ENCODE data around the gene UBASH3A. TPM values are rescaled to one million over a fixed set of nuclear protein-coding genes. Genes with fewer than 3 reads are reported as not detected.

The UBASH3A gene
- polyA plus RNA-seq, 1 of the 3 experiments (the other 2 are of a cell fraction), result not detected

DNA sequence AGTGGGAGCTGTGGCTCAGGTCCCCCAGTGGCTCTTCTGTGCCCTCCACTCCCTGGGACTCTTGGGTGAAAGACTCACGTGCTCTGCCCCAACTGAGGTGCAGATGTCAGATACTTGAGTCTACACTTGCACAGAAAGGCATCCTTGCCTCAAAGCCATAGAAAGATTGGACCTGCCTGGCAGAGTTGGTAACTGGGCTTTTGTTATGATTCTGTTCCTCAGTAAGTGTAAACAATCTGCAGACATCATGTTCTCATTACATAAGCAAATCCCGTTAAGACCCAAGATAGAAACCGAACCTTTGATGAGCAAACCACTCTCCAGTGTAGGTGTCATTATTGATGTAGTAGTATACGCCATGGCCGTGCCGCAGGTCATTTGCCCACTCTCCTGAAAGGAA, 82.4 kb downstream of the UBASH3A start:
- no peak overlapping the region for H3K27ac ChIP-seq (ENCODE audit: low read depth in 2 of 2, low read length in 1 of 2)
- WGBS (ENCODE audit: low lambda C conversion rate), result 72% methylated on average over 6 of the region's 6 CpGs
- H3K36me3 ChIP-seq (replicated peaks in 1 of 2; ENCODE audit: control insufficient read depth in 1 of 2, insufficient read depth in 2 of 2, low read length in 1 of 2), result no peaks in the 10 kb centered on the region
- peaks cover 0 to 1% of the 10 kb centered on the region in 2 experiments; a peak in 2 of 4 replicates for H3K4me1 ChIP-seq (ENCODE audit: control insufficient read depth in 1 of 2, insufficient read depth in 2 of 2, low read depth in 1 of 2, low read length in 1 of 2)
- ChIA-PET CTCF (interaction anchor here (1.1 kb wide), 1 partner anchor 43 kb away, joined by 3 read pairs; no protein-coding TSS in a partner anchor), POLR2A (no interaction called here)
- H3F3A ChIP-seq (replicated peaks; ENCODE audit: insufficient read depth), result no peaks in the 10 kb centered on the region
- TF ChIP-seq RFX5 (IDR thresholded peaks at IDR 0.05; ENCODE audit: low read length) (no peak), SMC3 (IDR thresholded peaks at IDR 0.05; ENCODE audit: low read depth, low read length) (no peak), TCF12 (IDR thresholded peaks at IDR 0.05) (no peak), FOXM1 (IDR thresholded peaks at IDR 0.05; ENCODE audit: low read depth) (no peak), EP300 (IDR thresholded peaks at IDR 0.05; ENCODE audit: borderline replicate concordance in 1 of 2, low read depth in 1 of 2, low read length in 1 of 2) (no peak), CHD2 (IDR thresholded peaks at IDR 0.05; ENCODE audit: low read length, partially characterized antibody) (no peak), NRF1 (IDR thresholded peaks at IDR 0.05; ENCODE audit: low read depth, low read length) (no peak), FOXJ3 (CRISPR knock-in tag; IDR thresholded peaks at IDR 0.05) (no peak), RXRA (IDR thresholded peaks at IDR 0.05; ENCODE audit: borderline replicate concordance, low read depth) (no peak), TAF1 (IDR thresholded peaks at IDR 0.05; ENCODE audit: borderline replicate concordance, low read depth, low read length) (no peak), MEF2A (IDR thresholded peaks at IDR 0.05; ENCODE audit: borderline replicate concordance, low read depth) (no peak)
- TF ChIP-seq, protein P1, sequence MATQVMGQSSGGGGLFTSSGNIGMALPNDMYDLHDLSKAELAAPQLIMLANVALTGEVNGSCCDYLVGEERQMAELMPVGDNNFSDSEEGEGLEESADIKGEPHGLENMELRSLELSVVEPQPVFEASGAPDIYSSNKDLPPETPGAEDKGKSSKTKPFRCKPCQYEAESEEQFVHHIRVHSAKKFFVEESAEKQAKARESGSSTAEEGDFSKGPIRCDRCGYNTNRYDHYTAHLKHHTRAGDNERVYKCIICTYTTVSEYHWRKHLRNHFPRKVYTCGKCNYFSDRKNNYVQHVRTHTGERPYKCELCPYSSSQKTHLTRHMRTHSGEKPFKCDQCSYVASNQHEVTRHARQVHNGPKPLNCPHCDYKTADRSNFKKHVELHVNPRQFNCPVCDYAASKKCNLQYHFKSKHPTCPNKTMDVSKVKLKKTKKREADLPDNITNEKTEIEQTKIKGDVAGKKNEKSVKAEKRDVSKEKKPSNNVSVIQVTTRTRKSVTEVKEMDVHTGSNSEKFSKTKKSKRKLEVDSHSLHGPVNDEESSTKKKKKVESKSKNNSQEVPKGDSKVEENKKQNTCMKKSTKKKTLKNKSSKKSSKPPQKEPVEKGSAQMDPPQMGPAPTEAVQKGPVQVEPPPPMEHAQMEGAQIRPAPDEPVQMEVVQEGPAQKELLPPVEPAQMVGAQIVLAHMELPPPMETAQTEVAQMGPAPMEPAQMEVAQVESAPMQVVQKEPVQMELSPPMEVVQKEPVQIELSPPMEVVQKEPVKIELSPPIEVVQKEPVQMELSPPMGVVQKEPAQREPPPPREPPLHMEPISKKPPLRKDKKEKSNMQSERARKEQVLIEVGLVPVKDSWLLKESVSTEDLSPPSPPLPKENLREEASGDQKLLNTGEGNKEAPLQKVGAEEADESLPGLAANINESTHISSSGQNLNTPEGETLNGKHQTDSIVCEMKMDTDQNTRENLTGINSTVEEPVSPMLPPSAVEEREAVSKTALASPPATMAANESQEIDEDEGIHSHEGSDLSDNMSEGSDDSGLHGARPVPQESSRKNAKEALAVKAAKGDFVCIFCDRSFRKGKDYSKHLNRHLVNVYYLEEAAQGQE (IDR thresholded peaks at IDR 0.05; ENCODE audit: low read depth, low read length), result no peak
- TF ChIP-seq, protein P2, sequence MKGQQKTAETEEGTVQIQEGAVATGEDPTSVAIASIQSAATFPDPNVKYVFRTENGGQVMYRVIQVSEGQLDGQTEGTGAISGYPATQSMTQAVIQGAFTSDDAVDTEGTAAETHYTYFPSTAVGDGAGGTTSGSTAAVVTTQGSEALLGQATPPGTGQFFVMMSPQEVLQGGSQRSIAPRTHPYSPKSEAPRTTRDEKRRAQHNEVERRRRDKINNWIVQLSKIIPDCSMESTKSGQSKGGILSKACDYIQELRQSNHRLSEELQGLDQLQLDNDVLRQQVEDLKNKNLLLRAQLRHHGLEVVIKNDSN (IDR thresholded peaks at IDR 0.05; ENCODE audit: borderline replicate concordance, low read depth), result no peak
- DNase-seq, result no peak
- no peak overlapping the region for H3K4me3 ChIP-seq (ENCODE audit: low read depth in 2 of 2, low read length in 1 of 2)
- H3K4me2 ChIP-seq, result no peak overlapping the region
- no peaks in the 10 kb centered on the region; the same call in 1 of the 2 replicates for H3K27me3 ChIP-seq (ENCODE audit: insufficient read depth)
- H3K9ac ChIP-seq, result no peak overlapping the region
- no peak overlapping the region for H2AFZ ChIP-seq (ENCODE audit: low read depth)
- H4K20me1 ChIP-seq (ENCODE audit: insufficient read depth), result no peaks in the 10 kb centered on the region
- H3K79me2 ChIP-seq (ENCODE audit: insufficient read depth), result no peaks in the 10 kb centered on the region
- H3K9me2 ChIP-seq, result no peaks in the 10 kb centered on the region; the same call in 1 of the 2 replicates
- H3K9me3 ChIP-seq, result no peaks in the 10 kb centered on the region

DNA sequence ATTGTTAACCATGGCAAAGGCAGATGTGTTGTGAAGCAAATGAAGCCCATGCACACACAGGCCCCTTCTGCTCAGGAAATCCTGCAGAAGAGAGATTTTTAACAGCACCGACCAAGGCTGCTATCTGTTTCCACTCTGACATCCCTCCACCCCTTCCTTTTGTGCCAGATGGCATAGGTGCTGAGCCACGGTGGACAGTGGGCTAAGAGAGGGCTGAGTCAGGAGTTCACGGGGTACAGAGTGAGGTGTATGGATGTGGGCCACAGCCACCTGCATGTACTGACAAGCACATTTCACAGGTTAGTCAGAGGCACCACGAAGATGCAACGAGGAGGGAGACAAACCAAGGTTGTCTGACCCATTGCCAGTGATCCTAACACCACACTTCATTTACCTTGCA, 82.8 kb downstream of the UBASH3A start:
- no peaks in the 10 kb centered on the region for H3F3A ChIP-seq (replicated peaks; ENCODE audit: insufficient read depth)
- no peak overlapping the region for H3K4me3 ChIP-seq (ENCODE audit: low read depth in 2 of 2, low read length in 1 of 2)
- no peak overlapping the region for H3K27ac ChIP-seq (ENCODE audit: low read depth in 2 of 2, low read length in 1 of 2)
- no peaks in the 10 kb centered on the region for H3K79me2 ChIP-seq (ENCODE audit: insufficient read depth)
- H3K4me2 ChIP-seq, result no peak overlapping the region
- H3K9ac ChIP-seq, result no peak overlapping the region
- ChIA-PET POLR2A (no interaction called here), CTCF (no interaction called here)
- peaks cover 0 to 3% of the 10 kb centered on the region in 2 experiments; a peak in 2 of 4 replicates for H3K4me1 ChIP-seq (ENCODE audit: control insufficient read depth in 1 of 2, insufficient read depth in 2 of 2, low read depth in 1 of 2, low read length in 1 of 2)
- H3K27me3 ChIP-seq (ENCODE audit: insufficient read depth), result no peaks in the 10 kb centered on the region; the same call in 1 of the 2 replicates
- no peak overlapping the region for H2AFZ ChIP-seq (ENCODE audit: low read depth)
- H4K20me1 ChIP-seq (ENCODE audit: insufficient read depth), result no peaks in the 10 kb centered on the region
- no peaks in the 10 kb centered on the region for H3K36me3 ChIP-seq (replicated peaks in 1 of 2; ENCODE audit: control insufficient read depth in 1 of 2, insufficient read depth in 2 of 2, low read length in 1 of 2)
- 19% methylated on average over 5 of the region's 5 CpGs for WGBS (ENCODE audit: low lambda C conversion rate)
- H3K9me2 ChIP-seq, result no peaks in the 10 kb centered on the region; the same call in 1 of the 2 replicates
- no peak for DNase-seq
- H3K9me3 ChIP-seq, result no peaks in the 10 kb centered on the region
- TF ChIP-seq RCOR1 (IDR thresholded peaks at IDR 0.05; ENCODE audit: low read length), result no peak
- no peak for TF ChIP-seq NFIC (IDR thresholded peaks at IDR 0.05; ENCODE audit: borderline replicate concordance)
- TF ChIP-seq SMC3 (IDR thresholded peaks at IDR 0.05; ENCODE audit: low read depth, low read length), result no peak
- no peak for TF ChIP-seq RXRA (IDR thresholded peaks at IDR 0.05; ENCODE audit: borderline replicate concordance, low read depth)
- TF ChIP-seq, protein P2 (IDR thresholded peaks at IDR 0.05; ENCODE audit: borderline replicate concordance, low read depth), result no peak
- TF ChIP-seq, protein P3, sequence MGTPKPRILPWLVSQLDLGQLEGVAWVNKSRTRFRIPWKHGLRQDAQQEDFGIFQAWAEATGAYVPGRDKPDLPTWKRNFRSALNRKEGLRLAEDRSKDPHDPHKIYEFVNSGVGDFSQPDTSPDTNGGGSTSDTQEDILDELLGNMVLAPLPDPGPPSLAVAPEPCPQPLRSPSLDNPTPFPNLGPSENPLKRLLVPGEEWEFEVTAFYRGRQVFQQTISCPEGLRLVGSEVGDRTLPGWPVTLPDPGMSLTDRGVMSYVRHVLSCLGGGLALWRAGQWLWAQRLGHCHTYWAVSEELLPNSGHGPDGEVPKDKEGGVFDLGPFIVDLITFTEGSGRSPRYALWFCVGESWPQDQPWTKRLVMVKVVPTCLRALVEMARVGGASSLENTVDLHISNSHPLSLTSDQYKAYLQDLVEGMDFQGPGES (IDR thresholded peaks at IDR 0.05; ENCODE audit: low read depth, low read length), result no peak
- TF ChIP-seq TCF12 (IDR thresholded peaks at IDR 0.05), result no peak
